ENCODE data around the gene SPECC1. TPM values are rescaled to one million over a fixed set of nuclear protein-coding genes. Genes with fewer than 3 reads are reported as not detected.

SPECC1 gene
- total and polyA plus RNA-seq, 2 of the 13 experiments (the other 11 are each of a cell fraction or from before 2014, with no cell fraction given), result 2.3 to 6.9 TPM

DNA sequence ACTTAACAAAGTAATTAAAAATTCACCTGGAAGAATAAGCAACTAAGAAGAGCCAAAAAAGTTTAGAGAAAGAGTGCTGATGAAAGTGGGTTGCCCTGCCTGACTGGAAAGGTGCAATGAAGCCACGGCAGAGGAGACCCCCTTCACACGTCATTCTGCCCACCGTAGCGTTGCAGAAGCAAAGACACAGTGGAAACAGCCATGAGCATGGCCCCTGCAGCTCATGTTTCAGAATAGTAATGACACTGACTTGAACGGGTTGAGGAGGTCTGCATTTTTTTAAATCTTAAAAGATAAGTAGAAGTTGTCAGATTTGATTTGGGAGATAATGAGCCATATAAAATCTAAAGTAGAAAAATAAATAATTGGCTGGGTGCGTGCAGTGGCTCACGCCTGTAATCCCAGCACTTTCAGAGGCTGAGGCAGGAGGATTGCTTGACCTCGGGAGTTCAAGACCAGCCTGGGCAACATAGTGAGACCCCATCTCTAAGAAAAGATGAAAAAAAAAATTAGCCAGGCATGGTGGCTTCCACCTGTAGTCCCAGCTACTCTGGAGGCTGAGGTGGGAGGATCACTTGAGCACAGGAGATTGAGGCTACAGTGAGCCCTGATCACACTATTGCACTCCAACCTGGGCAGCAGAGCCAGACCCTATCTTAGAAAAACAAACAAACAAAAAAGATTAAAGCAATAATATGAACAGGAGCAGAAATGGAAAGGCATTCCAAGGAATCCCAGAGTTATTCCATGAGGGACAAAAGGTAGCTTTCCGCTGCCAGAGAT is 273.6 kb downstream of the SPECC1 start (continued):
- TF ChIP-seq ZNF660 (CRISPR knock-in tag; IDR thresholded peaks at IDR 0.05; ENCODE audit: borderline replicate concordance, low read depth) (no peak), ARHGAP35 (CRISPR knock-in tag; IDR thresholded peaks at IDR 0.05; ENCODE audit: borderline replicate concordance) (no peak), EZH2 (conservative IDR thresholded peaks at IDR 0.05; ENCODE audit: low read depth, low read length) (no peak)

DNA sequence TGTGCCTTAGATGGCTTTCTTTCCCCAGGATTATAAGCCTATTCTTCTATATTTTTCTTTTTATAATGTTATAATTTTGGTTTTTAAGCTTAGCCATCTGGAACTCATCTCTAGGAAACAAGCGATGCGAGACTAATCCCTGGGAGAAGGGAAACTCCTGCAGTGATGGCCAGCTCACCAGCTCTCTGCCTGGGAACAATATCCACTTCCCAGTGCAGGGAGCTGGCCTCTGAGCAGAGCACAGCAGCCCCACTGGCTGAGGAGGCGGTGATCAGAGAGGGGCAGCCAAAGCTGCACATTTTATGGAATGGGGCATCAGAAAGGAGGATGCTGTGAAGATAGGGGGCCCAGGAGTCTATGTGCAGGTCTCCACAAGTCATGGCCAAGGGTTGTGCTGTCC is 274.9 kb downstream of the SPECC1 start:
- ATAC-seq, result no peak
- FAIRE-seq, result no peak
- Histone ChIP-seq H3K9ac (ENCODE audit: insufficient read depth, low read depth, low read length) (no peak overlapping the region), H3K4me1 (ENCODE audit: insufficient read depth, low read length) (no peaks in the 10 kb centered on the region), H3K36me3 (replicated peaks in 1 of 2; ENCODE audit: control insufficient read depth in 1 of 2, insufficient read depth in 2 of 2, low read length in 2 of 2) (no peaks in the 10 kb centered on the region), H3K79me2 (ENCODE audit: insufficient read depth, low read length) (no peaks in the 10 kb centered on the region), H2AFZ (ENCODE audit: low read length) (no peak overlapping the region), H4K20me1 (ENCODE audit: insufficient read depth, low read length) (no peaks in the 10 kb centered on the region), H3K9me3 (ENCODE audit: low read length) (no peaks in the 10 kb centered on the region), H3K27me3 (ENCODE audit: control insufficient read depth in 1 of 2, insufficient read depth in 2 of 2, low read length in 2 of 2) (no peaks in the 10 kb centered on the region), H3K27ac (ENCODE audit: extremely low read length, insufficient read depth, low read length) (no peak overlapping the region), H3K4me2 (ENCODE audit: low read depth, low read length) (no peak overlapping the region), H3K4me3 (replicated peaks in 1 of 3; ENCODE audit: insufficient read depth in 1 of 3, low read depth in 2 of 3, low read length in 3 of 3) (no peak overlapping the region)
- ChIA-PET POLR2A (no interaction called here), CTCF (ENCODE audit: low intra/inter-chr PET ratio, low total read pairs) (no interaction called here)
- DNase-seq (ENCODE audit: low spot score), result no peak
- in situ Hi-C loops (cut with HindIII; ENCODE audit: extremely low pct_ligation_motif_present, low pct_unique_long_range_greater_than_20kb) (no loop called here), intact Hi-C loops (cut with micrococcal nuclease; ENCODE audit: unreplicated experiment) (no loop called here)
- 88% methylated on average over 3 of the region's 3 CpGs for WGBS (ENCODE audit: low lambda C conversion rate)
- BruUV-seq (replicated peaks), result no TSS peak
- TF ChIP-seq, protein P1, sequence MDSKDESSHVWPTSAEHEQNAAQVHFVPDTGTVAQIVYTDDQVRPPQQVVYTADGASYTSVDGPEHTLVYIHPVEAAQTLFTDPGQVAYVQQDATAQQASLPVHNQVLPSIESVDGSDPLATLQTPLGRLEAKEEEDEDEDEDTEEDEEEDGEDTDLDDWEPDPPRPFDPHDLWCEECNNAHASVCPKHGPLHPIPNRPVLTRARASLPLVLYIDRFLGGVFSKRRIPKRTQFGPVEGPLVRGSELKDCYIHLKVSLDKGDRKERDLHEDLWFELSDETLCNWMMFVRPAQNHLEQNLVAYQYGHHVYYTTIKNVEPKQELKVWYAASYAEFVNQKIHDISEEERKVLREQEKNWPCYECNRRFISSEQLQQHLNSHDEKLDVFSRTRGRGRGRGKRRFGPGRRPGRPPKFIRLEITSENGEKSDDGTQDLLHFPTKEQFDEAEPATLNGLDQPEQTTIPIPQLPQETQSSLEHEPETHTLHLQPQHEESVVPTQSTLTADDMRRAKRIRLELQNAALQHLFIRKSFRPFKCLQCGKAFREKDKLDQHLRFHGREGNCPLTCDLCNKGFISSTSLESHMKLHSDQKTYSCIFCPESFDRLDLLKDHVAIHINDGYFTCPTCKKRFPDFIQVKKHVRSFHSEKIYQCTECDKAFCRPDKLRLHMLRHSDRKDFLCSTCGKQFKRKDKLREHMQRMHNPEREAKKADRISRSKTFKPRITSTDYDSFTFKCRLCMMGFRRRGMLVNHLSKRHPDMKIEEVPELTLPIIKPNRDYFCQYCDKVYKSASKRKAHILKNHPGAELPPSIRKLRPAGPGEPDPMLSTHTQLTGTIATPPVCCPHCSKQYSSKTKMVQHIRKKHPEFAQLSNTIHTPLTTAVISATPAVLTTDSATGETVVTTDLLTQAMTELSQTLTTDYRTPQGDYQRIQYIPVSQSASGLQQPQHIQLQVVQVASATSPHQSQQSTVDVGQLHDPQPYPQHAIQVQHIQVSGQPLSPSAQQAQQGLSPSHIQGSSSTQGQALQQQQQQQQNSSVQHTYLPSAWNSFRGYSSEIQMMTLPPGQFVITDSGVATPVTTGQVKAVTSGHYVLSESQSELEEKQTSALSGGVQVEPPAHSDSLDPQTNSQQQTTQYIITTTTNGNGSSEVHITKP (CRISPR knock-in tag; IDR thresholded peaks at IDR 0.05; ENCODE audit: low read depth), result no peak
- TF ChIP-seq HMG20A (CRISPR knock-in tag; IDR thresholded peaks at IDR 0.05; ENCODE audit: borderline replicate concordance), result no peak
- no peak for TF ChIP-seq ZNF543 (CRISPR knock-in tag; IDR thresholded peaks at IDR 0.05)
- TF ChIP-seq PRMT3 (CRISPR knock-in tag; IDR thresholded peaks at IDR 0.05; ENCODE audit: borderline replicate concordance, low read depth), result no peak
- TF ChIP-seq ZNF564 (CRISPR knock-in tag; IDR thresholded peaks at IDR 0.05), result no peak
- TF ChIP-seq ZNF460 (CRISPR knock-in tag; IDR thresholded peaks at IDR 0.05; ENCODE audit: borderline replicate concordance), result no peak
- TF ChIP-seq, protein P2, sequence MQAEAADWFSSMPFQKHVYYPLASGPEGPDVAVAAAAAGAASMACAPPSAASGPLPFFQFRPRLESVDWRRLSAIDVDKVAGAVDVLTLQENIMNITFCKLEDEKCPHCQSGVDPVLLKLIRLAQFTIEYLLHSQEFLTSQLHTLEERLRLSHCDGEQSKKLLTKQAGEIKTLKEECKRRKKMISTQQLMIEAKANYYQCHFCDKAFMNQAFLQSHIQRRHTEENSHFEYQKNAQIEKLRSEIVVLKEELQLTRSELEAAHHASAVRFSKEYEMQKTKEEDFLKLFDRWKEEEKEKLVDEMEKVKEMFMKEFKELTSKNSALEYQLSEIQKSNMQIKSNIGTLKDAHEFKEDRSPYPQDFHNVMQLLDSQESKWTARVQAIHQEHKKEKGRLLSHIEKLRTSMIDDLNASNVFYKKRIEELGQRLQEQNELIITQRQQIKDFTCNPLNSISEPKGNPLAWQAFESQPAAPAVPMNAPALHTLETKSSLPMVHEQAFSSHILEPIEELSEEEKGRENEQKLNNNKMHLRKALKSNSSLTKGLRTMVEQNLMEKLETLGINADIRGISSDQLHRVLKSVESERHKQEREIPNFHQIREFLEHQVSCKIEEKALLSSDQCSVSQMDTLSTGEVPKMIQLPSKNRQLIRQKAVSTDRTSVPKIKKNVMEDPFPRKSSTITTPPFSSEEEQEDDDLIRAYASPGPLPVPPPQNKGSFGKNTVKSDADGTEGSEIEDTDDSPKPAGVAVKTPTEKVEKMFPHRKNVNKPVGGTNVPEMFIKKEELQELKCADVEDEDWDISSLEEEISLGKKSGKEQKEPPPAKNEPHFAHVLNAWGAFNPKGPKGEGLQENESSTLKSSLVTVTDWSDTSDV (CRISPR knock-in tag; IDR thresholded peaks at IDR 0.05), result no peak
